Measurements from ENCODE around the gene TRAF2.
A peak's percentile ranks its signal among the peaks of the same experiment; 100 is the strongest.
"Not testable (repeated sequence)": the region's sequence is repeated elsewhere in the genome, so short reads cannot be mapped to it uniquely, and the experiment has no call there.

Gene TRAF2

DNA sequence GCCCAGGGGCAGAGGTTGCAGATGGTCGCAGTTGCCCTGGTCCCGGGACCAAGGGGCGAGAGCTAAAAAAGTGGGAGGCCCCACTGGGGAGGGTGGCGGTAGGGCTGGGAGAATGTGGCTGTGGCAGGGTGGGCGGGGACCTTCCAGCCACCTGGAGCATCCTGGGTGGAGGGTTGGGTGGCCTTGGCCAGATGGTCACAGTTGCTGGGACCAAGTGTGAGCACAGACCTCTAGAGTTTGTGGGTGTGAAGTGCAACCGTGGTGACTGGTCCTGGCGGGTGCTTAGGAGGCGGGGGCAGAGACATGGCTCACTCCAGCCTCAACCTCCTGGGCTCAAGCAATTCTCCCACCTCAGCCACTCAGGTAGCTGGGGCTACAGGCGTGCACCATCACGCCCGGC, 5.7 kb upstream of the TRAF2 start:
- no peak overlapping the region for H3K4me3 ChIP-seq (ENCODE audit: low read length)
- no peak overlapping the region for H3K27ac ChIP-seq (ENCODE audit: low read length)
- no peaks in the 10 kb centered on the region for H3K9me3 ChIP-seq (ENCODE audit: insufficient read depth, low read depth, low read length)
- no peaks in the 10 kb centered on the region for H3K36me3 ChIP-seq (ENCODE audit: insufficient read depth, low read depth, low read length)
- H3K4me1 ChIP-seq (ENCODE audit: insufficient read depth, low read length), result no peaks in the 10 kb centered on the region; the same call in 1 of the 2 replicates
- no peaks in the 10 kb centered on the region for H3K27me3 ChIP-seq (ENCODE audit: insufficient read depth, low read length)
- no peak overlapping the region for H3K9ac ChIP-seq (ENCODE audit: low read depth, low read length)

DNA sequence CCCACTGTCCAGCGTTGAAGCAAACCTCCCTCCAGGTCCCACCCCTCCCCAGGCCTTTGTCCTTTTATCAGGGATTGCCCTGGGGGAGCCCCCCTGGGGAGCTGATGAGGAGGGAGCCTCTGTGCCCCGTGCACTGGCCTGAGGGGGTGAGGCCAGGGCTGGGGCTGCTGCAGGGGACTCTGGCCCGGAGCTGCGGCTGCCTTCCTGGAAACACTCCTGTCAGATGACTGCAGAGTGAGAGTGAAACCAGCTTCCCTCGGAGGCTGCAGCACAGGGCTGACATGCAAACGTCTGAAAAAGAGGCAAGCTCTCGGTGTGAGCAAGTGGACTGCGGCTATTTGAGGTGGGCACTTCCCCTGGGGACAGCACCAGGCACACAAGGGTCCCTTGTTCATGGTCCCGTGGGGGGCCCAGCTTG, 4.6 kb upstream of the TRAF2 start:
- H3K36me3 ChIP-seq (ENCODE audit: insufficient read depth, low read depth, low read length), result no peaks in the 10 kb centered on the region
- no peaks in the 10 kb centered on the region for H3K9me3 ChIP-seq (ENCODE audit: insufficient read depth, low read depth, low read length)
- no peak overlapping the region for H3K27ac ChIP-seq (ENCODE audit: low read length)
- no peak overlapping the region for H3K4me3 ChIP-seq (ENCODE audit: low read length)
- no peaks in the 10 kb centered on the region; the same call in 1 of the 2 replicates for H3K4me1 ChIP-seq (ENCODE audit: insufficient read depth, low read length)
- no peaks in the 10 kb centered on the region for H3K27me3 ChIP-seq (ENCODE audit: insufficient read depth, low read length)
- H3K9ac ChIP-seq (ENCODE audit: low read depth, low read length), result no peak overlapping the region

DNA sequence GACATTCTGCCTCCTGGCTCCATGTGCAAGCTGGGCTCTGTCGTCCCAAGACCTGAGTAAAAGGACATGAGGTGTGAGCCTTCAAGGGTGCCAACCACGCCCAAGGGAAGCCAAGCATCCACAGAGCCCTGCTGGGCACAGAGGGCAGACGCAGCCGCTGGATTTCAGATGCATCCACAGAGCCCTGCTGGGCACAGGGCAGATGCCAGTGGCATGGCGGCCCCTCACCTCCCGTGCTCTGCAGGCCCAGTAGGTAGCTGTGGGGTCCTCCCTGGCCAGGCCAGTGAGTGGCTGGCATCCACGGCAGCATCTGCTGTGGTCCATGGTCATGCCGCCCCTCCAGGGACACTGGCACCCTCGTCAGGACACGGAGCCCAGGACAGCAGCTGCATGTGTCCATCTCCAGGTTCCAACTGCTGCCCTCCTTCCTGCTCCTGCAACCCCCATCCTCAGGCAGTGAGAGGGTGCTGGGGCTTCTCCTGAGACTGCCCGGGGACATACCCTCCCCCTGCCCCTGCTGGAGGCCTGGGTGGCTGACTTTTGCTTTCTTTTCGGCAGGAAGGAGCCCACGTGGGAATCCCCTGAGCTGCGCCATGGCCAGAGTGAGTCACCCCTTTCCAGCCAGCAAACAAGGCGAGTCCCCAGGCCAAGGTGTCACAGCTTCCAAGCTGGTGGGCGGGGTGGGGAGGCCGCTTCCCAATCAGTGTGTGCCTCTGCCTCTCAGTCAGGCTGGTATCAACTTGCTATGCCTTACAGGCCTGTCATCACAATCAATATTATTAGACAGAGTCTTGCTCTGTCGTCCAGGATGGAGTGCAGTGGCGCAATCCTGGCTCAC, 4.0 kb upstream of the TRAF2 start:
- no peak overlapping the region for H3K9ac ChIP-seq (ENCODE audit: low read depth, low read length)
- H3K27me3 ChIP-seq (ENCODE audit: insufficient read depth, low read length), result no peaks in the 10 kb centered on the region
- no peak overlapping the region for H3K27ac ChIP-seq (ENCODE audit: low read length)
- H3K4me3 ChIP-seq (ENCODE audit: low read length), result no peak overlapping the region
- no peaks in the 10 kb centered on the region for H3K9me3 ChIP-seq (ENCODE audit: insufficient read depth, low read depth, low read length)
- no peaks in the 10 kb centered on the region for H3K36me3 ChIP-seq (ENCODE audit: insufficient read depth, low read depth, low read length)
- H3K4me1 ChIP-seq (ENCODE audit: insufficient read depth, low read length), result no peaks in the 10 kb centered on the region; the same call in 1 of the 2 replicates

DNA sequence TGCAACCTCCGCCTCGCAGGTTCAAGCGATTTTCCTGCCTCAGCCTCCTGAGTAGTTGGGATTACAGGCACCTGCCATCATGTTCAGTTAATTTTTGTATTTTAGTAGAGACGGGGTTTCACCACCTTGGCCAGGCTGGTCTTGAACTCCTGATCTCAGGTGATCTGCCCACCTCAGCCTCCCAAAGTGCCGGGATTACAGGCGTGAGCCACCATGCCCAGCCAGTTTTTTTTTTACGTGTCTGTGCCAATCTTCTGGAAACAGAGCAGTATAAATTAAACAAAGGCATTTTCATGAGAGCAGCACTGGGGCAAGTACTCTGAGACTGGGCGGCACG, 3.4 kb upstream of the TRAF2 start:
- H3K4me1 ChIP-seq (ENCODE audit: insufficient read depth, low read length); H3K4me3 ChIP-seq (ENCODE audit: low read length); H3K36me3 ChIP-seq (ENCODE audit: insufficient read depth, low read depth, low read length); H3K9ac ChIP-seq (ENCODE audit: low read depth, low read length); H3K9me3 ChIP-seq (ENCODE audit: insufficient read depth, low read depth, low read length); H3K27me3 ChIP-seq (ENCODE audit: insufficient read depth, low read length); H3K27ac ChIP-seq (ENCODE audit: low read length): not testable (repeated sequence)

DNA sequence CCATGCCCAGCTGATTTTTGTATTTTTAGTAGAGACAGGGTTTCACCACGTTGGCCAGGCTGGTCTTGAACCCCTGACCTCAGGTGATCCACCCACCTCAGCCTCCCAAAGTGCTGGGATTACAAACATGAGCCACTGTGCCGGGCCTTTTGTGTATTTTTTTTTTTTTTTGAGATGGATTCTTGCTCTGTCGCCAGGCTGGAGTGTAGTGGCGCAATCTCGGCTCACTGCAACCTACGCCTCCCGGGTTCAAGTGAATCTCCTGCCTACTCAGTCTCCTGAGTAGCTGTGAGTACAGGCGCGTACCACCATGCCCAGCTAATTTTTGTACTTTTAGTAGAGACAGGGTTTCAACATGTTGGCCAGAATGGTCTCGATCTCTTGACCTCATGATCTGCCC, 2.6 kb upstream of the TRAF2 start:
- H3K9me3 ChIP-seq (ENCODE audit: insufficient read depth, low read depth, low read length); H3K36me3 ChIP-seq (ENCODE audit: insufficient read depth, low read depth, low read length); H3K9ac ChIP-seq (ENCODE audit: low read depth, low read length); H3K4me1 ChIP-seq (ENCODE audit: insufficient read depth, low read length); H3K27ac ChIP-seq (ENCODE audit: low read length); H3K27me3 ChIP-seq (ENCODE audit: insufficient read depth, low read length); H3K4me3 ChIP-seq (ENCODE audit: low read length): not testable (repeated sequence)

DNA sequence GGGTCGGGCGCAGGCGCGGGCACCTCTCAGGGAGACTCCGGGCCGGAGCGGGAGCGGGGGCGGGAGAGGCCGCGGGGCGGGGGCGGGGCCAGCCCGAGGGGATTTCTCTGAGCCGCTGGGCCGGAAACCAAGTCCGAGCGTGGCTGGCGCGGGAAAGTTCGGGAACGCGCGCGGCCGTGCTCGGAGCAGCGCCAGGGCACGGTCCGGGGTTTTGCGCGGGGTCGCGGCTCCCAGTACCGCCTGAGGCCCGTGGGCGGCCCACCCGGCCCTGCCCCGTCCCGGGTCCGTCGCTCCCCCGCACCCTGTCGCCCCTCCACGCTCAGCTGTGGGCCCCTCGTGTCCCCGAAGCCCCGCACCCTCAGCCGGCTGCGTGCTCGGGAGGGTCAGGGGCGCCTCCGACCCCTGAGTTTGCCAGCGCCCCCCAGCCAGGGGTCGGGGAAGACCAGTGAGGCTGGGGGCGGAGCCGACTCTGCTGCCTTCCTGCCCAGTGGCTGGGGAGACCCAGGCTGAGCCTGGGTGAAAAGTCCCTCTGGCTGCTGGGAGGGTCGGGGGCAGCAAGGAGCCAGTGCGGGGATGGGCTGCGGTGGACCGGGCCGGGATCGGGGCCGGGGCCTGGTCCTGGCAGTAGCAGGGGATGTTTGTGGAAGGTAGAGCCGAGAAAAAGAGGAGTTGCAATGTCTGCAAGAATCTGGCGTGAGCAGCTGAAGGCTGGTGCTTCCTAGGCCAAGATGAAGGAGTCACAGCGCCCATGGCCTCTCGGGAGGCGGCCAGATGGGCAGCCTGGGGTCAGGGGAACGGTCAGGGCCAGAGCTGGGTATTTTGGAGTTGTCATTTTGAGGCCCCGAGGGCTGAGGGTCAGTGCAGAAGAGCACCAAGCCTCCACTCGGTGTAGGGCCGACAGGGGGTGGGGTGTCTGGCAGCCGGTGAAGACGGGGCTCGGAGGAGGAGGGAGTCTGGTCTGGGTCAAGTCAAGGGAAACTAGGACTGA, 588 bp downstream of the TRAF2 start:
- H3K9ac ChIP-seq (ENCODE audit: low read depth, low read length), result peak overlapping the region; percentile 78; the same call in 1 of the 2 replicates
- H3K27ac ChIP-seq (ENCODE audit: low read length), result no peak overlapping the region

DNA sequence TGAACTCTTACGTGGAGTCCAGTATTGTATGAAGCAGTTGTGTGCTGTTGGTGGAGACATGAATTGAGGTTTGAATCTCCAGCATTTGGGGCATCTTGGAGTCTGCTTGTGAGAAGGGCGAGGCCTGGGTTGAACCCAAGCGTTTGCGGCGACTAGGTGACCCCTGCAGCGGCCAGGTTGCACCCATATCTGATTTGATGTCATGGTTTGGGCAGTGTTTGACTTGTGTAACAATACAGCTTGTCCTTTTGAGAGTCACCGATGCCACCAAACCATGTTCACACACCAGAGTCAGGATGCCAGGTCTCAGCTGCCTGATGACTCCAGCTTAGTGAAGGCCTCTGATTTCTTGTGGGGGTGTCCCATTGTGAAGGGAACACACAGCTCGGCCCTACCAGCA, 2.1 kb downstream of the TRAF2 start:
- no peaks in the 10 kb centered on the region for H3K9me3 ChIP-seq (ENCODE audit: insufficient read depth, low read depth, low read length)
- no peak overlapping the region for H3K4me3 ChIP-seq (ENCODE audit: low read length)
- peaks cover 7% of the 10 kb centered on the region for H3K36me3 ChIP-seq (ENCODE audit: insufficient read depth, low read depth, low read length)
- H3K4me1 ChIP-seq (ENCODE audit: insufficient read depth, low read length), result no peaks in the 10 kb centered on the region
- H3K9ac ChIP-seq (ENCODE audit: low read depth, low read length), result no peak overlapping the region; the same call in 1 of the 2 replicates
- H3K27ac ChIP-seq (ENCODE audit: low read length), result no peak overlapping the region
- H3K27me3 ChIP-seq (ENCODE audit: insufficient read depth, low read length), result no peaks in the 10 kb centered on the region

More for the DNA sequence above, 588 bp downstream of the TRAF2 start:
- Histone ChIP-seq H3K4me1 (ENCODE audit: insufficient read depth, low read length) (no peaks in the 10 kb centered on the region; the same call in 1 of the 2 replicates), H3K27me3 (ENCODE audit: insufficient read depth, low read length) (no peaks in the 10 kb centered on the region), H3K9me3 (ENCODE audit: insufficient read depth, low read depth, low read length) (no peaks in the 10 kb centered on the region), H3K4me3 (ENCODE audit: low read length) (peak overlapping the region; percentile 76), H3K36me3 (ENCODE audit: insufficient read depth, low read depth, low read length) (peaks cover 7% of the 10 kb centered on the region)

DNA sequence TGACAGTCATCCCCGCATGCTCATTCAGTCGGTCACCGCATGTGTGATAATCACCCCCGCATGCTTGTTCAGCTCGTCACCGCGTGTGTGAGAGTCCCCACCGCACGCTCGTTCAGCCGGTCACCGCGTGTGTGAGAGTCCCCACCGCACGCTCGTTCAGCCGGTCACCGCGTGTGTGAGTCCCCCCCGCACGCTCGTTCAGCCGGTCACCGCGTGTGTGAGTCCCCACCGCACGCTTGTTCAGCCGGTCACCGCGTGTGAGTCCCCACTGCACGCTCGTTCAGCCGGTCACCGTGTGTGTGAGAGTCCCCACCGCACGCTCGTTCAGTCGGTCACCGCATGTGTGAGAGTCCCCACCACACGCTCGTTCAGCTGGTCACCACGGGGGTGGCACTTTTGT, 3.5 kb downstream of the TRAF2 start:
- no peaks in the 10 kb centered on the region for H3K9me3 ChIP-seq (ENCODE audit: insufficient read depth, low read depth, low read length)
- H3K27me3 ChIP-seq (ENCODE audit: insufficient read depth, low read length), result no peaks in the 10 kb centered on the region
- H3K36me3 ChIP-seq (ENCODE audit: insufficient read depth, low read depth, low read length), result peaks cover 7% of the 10 kb centered on the region
- H3K4me3 ChIP-seq (ENCODE audit: low read length), result no peak overlapping the region
- no peaks in the 10 kb centered on the region for H3K4me1 ChIP-seq (ENCODE audit: insufficient read depth, low read length)
- H3K9ac ChIP-seq (ENCODE audit: low read depth, low read length), result no peak overlapping the region
- no peak overlapping the region for H3K27ac ChIP-seq (ENCODE audit: low read length)

DNA sequence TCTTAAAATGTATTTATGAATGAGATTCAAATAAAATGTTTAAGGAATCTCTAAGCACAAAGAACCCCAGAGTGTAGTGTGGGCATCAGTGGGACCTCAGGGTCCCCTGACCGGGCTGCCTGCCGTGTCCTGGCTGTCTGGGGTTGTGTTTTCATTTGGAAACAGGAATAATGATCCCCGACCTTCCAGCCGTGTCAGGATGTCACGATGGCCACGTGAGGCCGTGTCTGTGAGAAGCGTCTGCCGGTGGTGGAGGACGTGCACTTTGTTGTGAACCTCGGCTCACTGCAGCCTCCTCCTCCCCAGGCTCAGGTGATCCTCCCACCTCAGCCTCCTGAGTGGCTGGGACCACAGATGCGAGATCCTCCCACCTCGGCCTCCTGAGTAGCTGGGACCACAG, 4.3 kb downstream of the TRAF2 start:
- no peaks in the 10 kb centered on the region for H3K4me1 ChIP-seq (ENCODE audit: insufficient read depth, low read length)
- no peak overlapping the region for H3K4me3 ChIP-seq (ENCODE audit: low read length)
- no peak overlapping the region for H3K27ac ChIP-seq (ENCODE audit: low read length)
- H3K9me3 ChIP-seq (ENCODE audit: insufficient read depth, low read depth, low read length), result no peaks in the 10 kb centered on the region
- no peaks in the 10 kb centered on the region for H3K27me3 ChIP-seq (ENCODE audit: insufficient read depth, low read length)
- H3K36me3 ChIP-seq (ENCODE audit: insufficient read depth, low read depth, low read length), result peaks cover 7% of the 10 kb centered on the region
- H3K9ac ChIP-seq (ENCODE audit: low read depth, low read length), result no peak overlapping the region

DNA sequence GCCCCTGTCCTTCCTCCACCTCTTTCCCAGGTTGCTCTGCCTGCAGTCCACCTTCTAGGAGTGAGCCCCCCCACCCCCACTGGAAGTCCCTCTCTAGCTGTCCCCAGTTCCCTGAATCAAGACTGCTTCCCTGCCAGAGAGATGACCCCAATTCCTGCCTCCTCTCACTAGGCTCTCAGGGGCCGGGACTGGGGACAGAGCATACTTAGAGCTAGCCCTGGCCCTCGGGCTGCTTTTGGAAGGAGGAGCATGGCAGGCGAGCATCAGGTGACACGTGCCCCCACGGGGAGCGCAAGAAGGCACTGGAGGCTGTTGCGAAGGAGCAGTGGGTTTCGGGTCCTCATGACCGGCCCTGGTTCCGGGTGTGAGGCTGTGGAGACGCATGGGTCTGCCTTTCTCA, 9.7 kb downstream of the TRAF2 start:
- H3K9ac ChIP-seq (ENCODE audit: low read depth, low read length), result no peak overlapping the region
- no peaks in the 10 kb centered on the region for H3K9me3 ChIP-seq (ENCODE audit: insufficient read depth, low read depth, low read length)
- peaks cover 21% of the 10 kb centered on the region for H3K36me3 ChIP-seq (ENCODE audit: insufficient read depth, low read depth, low read length)
- H3K4me1 ChIP-seq (ENCODE audit: insufficient read depth, low read length), result no peaks in the 10 kb centered on the region
- H3K4me3 ChIP-seq (ENCODE audit: low read length), result no peak overlapping the region
- H3K27ac ChIP-seq (ENCODE audit: low read length), result no peak overlapping the region
- H3K27me3 ChIP-seq (ENCODE audit: insufficient read depth, low read length), result no peaks in the 10 kb centered on the region

DNA sequence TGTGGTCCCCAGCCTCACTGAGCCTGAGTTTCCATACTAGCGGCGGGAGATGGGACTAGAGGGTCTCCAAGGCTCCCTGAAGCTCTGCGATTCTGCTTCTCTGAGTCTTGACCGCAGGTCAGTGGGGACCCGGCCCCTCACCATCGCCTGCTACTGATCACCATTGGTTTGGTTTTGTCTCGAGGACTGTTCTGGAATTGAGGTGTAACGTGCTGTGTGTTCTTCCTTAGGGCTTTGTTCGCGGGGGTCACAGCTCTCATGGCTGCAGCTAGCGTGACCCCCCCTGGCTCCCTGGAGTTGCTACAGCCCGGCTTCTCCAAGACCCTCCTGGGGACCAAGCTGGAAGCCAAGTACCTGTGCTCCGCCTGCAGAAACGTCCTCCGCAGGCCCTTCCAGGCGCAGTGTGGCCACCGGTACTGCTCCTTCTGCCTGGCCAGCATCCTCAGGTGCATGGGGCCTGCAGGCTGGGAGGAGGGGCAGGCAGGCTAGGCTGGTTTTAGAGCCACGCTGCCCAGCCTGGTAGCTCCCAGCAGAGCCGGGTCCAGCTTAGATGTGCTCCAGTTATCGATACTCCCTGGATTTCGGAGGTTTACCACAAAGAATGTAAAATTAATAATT, 12.3 kb downstream of the TRAF2 start:
- Histone ChIP-seq H3K36me3 (ENCODE audit: insufficient read depth, low read depth, low read length) (peaks cover 43% of the 10 kb centered on the region), H3K27me3 (ENCODE audit: insufficient read depth, low read length) (no peaks in the 10 kb centered on the region), H3K9me3 (ENCODE audit: insufficient read depth, low read depth, low read length) (no peaks in the 10 kb centered on the region), H3K9ac (ENCODE audit: low read depth, low read length) (no peak overlapping the region), H3K4me3 (ENCODE audit: low read length) (no peak overlapping the region), H3K27ac (ENCODE audit: low read length) (no peak overlapping the region), H3K4me1 (ENCODE audit: insufficient read depth, low read length) (no peaks in the 10 kb centered on the region)

Measured in iPS-20b (cell line).